Activated CD4-positive, alpha-beta T cell treated with anti-CD3 and anti-CD28 coated beads for 48 hours (primary cell): ENCODE measurements around the gene UST.

Experiments used
- DNase-seq: peaks from one replicate; pipeline ENCODE4 v3.0.0-alpha.2; 2020

Gene UST

DNA sequence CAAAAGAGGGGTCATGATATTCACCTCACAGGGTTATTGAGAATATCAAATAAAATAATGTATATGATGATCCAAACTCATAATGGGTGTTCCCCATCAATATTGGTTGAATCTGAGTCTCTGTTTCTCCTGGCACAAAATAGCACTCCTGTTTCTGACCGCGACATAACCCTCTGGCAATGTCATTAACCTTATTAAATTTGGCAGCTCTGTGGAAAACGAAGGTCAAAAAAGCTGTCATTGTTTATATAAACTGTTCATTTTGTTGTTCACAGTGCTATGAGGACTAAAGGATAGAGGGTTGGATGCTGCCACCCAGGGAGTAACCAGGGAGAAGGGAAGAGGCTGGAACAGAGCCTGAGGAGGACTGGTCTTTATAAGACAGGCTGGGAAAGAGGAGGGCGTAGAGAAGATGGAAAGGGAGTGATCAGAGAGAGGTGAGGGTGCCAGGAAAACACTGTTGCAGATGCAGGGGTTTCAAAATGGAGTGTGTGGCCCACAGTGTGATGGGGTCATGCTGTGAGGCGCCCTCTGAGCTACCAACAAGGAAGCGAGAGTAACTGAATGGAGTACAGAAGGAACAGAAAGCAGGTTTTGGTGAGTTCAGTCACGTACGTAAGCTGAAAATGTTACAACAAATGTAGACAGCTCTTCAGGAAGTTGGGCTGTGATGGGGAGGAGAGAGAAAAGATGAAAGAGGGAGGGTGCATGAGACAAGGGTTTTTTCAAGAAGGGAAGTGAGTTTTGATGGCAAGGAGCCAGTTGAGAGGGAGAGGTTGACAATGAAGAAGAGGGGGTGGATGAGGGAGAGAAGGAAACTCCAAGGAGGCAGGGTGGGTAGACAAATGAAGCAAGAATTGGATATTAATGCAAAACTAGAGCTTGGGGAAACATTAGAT, 319.1 kb downstream of the UST start:
- DNase-seq, result peak; percentile 17

DNA sequence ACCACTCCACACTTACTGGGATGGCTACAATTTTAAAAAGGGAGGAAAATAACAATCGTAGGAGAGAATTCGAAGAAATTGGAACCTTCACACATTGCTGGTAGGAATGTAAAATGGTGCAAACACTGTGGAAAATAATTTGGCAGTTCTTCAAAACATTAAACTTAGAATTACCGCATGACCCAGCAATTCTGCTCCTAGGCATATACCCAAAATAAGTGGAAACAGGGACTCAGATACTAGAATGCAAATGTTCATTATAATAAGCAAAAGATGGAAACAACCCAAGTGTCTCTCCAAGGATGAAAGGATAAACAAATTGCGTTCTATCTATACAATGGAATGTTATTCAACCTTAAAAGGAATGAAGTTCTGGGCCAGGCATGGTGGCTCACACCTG, 325.2 kb downstream of the UST start:
- DNase-seq, result no peak

DNA sequence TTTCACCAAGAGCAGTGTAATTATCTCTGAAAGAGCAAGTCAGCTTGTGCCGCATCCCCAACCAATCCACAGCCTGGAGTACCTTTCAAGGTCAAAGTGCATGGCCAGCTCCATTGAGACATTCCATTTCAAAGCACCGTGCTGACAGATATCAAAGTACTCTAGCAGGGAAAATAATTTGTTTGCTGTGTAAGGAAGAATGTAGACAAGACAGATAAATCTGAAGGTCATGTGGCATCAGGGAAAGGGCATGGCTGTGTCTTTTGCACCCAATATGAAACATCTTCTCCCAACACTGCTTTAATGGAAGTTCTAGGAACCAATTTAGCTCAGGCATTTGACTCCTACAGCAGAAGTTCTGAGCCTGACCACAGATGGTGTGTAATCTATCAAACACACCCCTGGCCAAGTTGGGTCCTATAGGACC, 328.0 kb downstream of the UST start:
- no peak for DNase-seq

DNA sequence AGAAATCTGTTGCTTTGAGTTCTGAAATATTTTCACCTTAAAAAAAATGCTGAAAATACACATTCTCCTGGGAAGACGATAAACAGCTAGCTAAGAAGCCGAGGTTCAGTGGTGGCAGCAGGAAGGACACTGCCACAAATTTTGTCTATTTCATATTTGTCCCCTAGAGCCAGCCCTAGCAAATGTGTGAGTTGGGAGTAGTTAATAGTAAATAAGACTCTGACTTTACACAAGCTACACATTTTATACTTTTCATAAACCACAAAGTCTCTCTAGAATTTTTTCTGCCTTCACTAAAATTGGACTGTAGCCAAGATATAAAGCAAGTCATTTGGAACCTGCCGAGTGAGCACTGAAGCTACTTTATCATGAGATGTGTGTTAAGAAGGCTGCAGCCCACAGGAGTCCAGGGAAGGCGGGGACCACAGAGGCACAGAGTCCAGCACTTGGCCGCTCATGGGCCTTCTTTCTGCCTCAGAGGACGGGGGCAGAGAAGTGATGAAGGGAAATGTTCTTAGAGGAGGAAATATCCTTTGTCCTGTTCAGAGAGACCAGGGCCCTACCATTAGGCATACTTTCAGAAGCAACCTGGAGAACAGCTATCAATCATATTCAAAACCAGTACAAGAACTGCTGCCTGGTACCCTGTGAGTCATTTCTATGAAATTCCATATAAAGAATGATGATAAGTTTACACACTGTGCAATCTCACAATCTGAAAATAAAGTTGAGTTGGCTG, 329.0 kb downstream of the UST start:
- DNase-seq, result no peak

DNA sequence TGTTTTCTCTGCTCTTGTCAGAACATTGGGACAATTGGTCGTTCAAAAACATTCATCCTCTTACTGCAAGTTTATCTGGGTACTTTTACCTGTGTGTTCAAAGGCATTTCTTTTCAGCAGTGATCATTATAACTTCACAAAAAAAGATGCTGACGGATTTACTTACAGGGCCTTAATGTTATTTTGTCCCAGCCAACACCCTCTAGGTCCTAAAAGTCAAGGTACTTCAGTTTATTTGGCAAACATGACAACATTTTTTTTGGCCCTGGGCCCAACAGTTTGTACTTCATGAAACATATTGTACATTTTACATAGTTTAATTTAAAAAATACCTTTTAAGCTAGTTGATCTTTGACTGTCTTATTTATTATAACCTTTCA, 329.5 kb downstream of the UST start:
- DNase-seq, result no peak

DNA sequence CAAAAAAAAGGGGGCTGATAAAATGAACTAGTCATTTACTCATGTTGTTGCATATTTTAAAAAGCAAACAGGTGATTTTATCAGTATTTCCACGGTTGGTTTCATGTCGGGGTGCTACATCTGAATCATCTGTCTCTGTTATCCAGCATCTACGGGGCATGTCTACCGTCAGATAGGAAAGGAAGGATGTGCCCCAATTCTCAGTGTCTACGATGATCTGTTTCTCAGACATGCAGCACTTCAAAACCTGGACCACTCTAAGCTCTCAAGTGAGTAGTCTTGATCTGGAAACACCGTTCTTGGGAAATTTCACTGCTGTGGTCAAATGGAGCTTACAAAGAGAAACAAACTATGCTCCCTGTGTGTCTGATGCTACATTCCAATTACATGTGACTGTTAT, 330.4 kb downstream of the UST start:
- peak; percentile 22 for DNase-seq

DNA sequence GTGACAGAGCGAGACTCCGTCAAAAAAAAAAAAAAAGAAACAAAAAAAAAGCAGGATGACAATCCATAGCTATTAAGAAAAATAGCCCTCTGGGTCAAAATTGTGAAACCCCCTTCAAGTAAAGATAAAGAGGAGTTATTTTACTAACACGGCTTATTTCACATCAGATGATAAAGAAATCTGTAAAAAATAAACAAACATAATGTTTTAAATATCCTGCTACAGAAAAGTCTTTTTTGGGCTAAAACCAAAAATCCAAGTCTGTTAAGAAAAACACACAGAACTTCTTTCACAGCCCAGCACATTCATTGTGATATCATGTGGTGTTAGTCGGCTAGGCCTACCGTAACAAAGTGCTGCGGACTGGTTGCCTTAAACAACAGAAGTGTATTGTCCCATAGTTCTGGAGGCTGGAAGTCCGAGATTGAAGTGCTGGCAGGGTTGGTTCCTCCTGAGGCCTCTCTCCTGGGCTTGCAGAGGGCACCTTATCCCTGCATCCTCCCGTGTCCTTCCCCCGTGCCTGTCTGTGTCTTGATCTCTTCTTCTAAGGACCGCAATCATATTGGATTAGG, 331.5 kb downstream of the UST start:
- no peak for DNase-seq

DNA sequence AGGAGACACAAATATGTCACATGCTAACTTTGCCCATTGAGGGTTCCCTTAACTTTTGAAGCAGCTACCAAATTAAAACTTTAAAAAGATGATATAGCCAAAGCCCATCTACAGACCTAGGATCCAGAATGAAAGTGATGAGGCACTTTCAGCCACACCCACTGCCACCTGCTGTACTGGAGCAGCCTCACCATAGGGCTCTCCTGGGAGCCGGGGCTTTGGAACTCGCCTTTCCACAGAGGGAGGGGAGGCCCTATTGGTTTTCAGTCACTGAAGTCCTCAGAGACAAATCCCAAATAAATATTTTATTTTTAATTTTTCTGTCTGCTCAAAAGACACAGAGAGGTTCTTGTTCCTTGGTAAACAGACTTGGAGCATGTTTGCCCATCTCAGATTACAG, 332.6 kb downstream of the UST start:
- no peak for DNase-seq

DNA sequence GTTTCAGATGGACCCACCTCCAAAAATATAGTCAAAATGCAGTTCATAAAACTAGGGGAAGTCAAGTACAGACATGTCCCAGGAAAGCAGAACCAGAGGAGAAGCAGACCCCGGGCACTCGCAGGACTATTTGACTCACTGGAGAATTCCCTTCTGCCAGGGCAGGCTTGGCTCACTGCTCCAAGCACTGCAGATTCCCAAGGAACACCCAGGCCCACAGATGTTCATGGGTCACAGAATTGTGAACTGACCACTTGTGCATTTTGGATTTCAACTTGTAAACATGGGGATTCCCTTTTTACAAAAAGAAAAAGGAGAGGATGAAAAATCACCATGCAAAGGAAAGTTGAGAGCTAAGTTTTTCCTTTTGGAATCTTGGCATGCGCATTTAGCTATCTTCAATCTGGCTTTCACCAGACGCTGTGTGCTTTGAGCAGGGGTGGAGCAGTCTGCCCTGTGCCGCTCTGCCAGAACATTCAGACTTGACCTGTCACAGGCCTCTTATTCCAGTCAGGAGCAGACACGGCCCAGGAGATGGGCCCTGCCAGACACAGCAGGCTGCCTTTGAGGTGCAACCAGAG, 333.2 kb downstream of the UST start:
- no peak for DNase-seq

DNA sequence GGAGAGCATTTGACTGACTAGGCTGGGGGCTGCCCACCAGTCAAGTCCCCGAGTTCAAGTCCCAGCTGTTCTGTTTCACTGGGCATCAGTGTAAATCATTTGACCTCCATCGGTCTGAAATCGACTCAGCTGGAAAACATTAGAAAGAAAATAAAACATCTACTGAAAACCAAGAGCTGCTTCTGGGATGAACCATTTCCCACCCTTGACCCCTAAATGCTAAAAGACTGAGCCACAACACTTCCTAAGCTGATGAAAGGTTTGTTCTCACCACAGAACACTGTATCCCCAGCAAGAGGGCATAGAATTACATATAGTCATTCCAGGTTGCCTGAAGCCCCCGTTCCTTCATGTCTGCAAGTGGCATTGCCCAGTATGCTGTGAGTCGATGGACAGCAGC, 333.7 kb downstream of the UST start:
- DNase-seq, result no peak

DNA sequence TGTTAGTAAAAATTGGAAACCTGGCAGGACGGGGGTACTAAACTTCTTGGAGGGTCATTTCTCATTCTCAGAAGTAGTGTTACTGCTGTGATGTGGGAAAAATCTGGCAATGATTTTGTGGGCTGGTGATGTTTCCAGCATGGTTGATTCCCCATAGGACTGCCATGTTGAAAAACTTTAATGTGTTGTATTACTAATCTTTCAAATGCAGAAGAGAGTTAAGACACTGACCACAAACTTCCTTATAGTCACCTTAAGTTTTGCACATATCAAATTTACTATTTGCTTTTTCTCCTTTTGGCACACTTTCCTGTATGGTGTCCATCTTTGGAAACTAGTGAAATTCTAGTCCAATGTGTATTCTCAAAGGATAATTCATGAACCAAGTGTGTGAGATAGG, 334.5 kb downstream of the UST start:
- no peak for DNase-seq

DNA sequence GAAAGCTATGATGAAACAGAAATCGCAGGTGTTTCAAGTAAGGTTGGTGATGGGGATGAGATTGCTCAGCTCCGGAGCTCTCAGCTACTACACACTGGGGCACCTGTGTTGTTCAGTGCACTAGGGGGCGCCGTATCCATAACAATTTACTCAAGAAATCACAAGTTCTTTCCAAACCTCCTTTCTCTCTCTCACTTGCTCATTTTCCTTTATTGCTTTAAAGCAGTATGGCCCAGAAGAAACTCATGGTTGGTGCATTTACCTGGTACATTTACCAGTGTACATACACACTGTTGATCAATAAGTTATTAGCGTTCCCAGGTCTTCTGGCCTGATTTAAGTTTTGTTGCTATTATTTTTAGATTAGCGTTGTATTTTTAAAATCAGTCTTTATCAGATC, 335.5 kb downstream of the UST start:
- DNase-seq, result peak; percentile 91

DNA sequence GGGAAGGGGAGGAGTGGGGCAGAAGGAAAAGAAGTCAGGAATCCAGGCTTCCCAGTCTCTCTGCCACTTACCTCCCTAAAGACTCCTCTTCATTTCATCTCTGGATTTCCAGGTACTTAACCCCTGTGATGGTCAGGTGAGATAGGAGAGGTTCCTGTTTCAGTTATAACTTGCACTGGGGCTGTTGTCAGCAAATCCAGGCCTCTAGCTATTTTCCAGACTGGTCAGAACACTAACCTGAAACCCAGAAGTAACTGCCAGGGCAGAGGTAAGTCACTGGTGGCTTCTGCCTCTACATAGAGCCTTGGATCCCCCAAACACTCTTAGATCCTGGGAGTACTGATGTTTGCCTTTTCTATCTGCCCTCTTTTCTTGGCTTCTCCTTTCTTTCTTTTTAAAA, 337.2 kb downstream of the UST start:
- DNase-seq, result no peak

DNA sequence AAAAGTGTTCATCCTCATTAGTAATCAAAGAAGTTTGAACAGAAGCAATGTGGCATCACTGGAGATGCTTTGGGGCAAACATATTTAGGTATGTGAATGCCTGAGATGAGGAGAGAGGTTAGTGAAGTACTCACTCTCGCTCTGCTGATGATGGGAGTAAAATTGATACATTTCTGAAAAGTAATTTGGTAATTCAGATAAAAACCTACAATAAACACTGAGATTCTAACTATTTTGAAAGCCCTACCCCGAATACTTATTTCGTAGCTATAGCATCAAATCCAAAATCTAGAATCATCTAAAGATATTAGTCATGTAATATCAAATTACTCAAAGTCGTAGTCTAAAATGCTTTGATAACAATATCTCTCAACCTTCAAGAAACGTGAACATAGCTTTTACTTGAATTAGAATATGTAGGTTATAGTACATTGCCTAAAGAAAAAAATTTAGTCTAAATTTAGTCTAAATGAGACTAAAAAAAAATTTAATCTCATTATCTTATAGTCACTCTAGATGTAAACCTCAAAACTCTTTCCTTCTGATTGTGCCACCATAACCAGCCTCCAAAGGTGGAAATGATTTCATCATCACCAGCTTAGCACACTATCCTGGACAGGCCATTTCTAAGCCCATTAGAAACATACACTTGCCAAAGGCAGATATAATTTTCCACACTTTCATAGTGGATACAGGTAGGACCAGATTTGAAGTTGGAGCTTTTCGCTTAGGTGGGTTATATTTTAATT, 338.2 kb downstream of the UST start:
- DNase-seq, result no peak

DNA sequence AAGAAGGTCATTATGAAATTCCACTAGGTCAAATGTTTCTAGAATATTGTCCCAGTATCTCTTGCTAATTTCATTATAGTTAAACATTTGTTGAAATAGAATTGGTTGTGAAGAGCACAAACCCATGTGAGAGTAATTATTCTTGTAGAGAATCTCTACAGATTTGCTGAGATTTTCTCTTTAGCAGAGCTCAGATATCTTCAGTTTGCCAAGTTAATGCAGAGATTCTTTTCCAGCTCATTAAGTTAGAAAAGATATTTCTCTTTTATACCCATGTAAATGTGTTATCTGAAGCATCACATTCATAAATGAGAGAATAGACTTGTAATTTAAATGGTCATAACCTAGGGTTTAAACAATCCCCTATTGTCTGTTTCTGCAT, 338.7 kb downstream of the UST start:
- DNase-seq, result no peak

DNA sequence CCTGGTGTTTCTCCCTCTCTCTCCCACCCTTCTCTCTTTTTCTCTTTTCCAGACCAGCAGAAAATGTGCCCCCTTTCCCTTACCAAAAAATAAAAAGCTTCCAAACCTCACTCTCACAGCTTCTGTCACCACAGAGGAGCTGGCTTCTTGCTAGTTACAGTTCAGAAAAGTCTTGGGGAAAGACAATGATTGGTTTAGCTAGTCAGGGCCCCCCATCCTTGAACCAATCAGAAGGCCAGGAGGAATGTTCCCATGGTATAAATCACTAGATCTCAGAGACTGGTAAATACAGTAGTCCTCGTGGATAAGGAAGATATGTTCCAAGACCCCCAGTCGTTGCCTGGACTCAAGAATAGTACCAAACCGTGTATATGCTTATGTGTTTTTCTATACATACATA, 339.5 kb downstream of the UST start:
- no peak for DNase-seq

DNA sequence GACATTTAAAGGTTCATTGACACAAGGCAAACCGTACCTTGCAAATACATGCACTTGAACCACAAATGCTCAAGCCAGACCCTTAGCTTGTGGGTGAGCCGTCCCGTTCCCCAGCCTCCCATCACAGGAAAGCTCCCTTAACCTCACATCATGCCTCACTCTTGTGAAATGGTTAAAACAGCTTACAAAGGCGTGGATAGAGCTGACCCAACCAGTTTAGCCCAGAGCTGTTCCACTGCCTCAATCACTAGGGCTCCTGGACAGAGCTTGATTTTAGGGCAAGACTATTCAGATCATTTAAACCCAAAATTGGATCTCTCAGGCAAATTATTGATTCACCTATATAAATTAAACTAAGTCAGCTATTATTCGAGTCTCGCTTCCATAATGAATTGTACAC, 341.1 kb downstream of the UST start:
- DNase-seq, result no peak

DNA sequence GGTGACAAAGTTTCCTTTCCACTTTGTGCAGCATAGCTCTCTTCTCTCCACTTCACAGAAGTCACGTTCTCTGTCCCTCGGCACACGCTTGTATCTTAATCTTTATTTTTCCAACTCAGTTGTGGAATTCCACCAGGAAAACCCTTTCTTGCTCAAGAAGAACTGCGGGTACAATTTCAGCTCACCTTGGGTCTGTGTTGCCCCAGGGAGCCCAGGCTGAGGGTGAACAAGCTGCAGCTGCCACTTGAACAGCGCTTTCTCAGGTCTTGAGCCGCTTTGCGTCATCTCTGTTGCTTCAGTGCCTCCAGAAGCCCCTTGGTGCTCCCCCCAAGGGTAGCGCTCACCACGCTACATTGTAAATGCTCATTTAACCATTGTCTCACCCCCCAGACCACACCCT, 341.5 kb downstream of the UST start:
- DNase-seq, result no peak

DNA sequence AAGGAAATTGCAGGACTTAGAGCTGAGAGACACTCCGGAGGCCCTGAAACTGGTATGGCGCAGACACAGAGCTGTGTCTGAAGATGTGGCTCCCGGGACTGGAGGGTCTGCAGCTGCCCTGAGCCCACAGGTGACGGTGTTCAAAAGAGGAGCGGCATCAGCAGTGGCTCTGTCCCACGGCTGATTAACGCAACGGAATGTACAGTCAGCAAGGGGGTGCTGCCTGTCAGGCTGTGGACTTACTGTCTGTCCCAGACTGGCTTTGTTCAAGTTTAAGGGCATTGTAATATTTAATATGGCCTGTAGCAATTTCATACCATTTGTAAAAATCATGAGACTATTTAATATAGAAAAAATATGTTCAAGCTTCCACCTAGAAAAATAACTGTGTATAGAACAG, 342.7 kb downstream of the UST start:
- no peak for DNase-seq

DNA sequence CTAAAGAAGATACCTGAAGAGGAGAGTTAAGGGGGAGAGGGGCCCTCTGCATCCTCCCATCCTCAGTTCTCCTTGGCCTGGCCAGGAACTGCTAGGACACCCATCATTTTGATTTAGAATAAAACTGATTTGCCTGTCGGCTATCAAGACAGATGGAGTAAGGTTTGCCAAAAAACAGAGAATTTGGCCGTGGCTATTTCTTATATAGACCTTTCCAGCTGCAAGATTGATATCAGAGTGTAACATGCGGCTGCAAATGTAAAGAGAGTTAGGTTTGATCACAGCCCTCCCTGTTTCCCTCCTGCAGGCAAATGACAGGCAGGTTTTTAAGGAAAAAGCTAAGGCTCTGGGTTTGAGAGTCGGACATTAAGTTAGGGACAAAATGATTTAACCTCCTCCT, 344.1 kb downstream of the UST start:
- DNase-seq, result no peak

DNA sequence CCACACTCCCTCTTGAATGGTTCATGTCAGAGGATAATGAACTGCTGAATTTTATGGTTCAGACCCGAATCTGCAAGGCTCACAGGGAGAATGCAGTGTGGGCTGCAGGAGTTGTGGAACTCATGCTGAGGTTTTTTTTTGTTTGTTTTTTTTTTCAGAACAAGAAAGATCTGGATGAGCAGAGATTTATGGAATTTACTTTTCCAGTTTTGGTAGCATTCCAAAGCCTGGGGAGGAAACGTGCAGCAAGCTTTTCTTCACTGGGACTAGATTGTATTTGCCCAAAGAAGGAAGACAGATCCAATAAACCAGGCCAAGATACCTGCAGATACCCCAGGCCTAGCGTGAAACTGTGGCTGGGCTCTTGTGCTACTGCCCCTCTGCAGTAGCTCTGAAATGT, 346.8 kb downstream of the UST start:
- DNase-seq, result no peak

DNA sequence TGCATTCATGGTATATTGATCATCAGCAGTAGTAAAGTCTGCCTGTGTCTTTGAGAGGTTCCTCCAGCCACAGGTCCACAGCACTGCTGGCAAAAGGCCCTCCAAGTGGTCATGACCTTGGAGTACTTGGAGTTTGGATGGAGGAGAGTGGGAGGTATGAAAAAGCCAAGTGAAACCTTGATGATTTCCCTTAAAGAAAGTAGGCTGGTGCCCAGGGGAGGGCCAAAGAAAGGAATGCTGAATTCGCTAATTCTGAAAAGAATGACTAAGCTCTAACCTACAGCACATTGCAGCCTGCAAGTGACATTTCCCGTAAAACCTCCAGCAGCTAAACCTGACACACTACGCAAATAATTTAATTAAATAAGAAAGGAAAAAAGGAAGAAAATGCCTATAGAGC, 347.3 kb downstream of the UST start:
- no peak for DNase-seq

DNA sequence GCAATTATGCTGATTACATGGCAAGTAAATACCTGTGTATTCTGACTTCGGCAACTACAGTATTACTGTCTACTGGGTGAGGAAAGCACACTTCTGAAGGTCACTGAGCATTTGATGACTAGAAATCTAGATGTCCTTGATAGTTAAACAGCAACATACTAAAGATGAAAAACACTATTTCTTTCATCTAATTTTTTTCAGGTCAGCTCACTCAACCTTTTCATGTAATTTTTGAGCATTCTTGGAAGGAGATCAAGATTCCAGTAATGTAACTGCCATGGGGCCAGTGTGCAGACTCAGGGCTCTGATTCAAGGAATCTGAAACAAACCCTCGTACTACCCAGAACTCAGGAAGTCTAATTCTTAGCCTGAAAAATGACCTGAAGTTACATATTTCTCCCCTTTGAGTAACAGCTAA, 348.1 kb downstream of the UST start:
- DNase-seq, result no peak
